Trophoblast cell (in vitro differentiated cells and primary cell): ENCODE measurements around the gene CTIF.

Experiments
- DNase-seq, 2 donors: peaks; one replicate each; pipeline ENCODE4 v3.0.0-alpha.2; 2016
- H2AFZ ChIP-seq: 2 replicates; pipeline ENCODE4 v1.6.1; 2013; ENCODE audit warnings: low read length, moderate library complexity, mild to moderate bottlenecking; ENCODE audit not compliant: insufficient read depth, poor library complexity
- H2AK5ac ChIP-seq: 2 replicates; pipeline ENCODE4 v1.6.1; 2013; ENCODE audit warnings: mild to moderate bottlenecking, low read length
- H2BK120ac ChIP-seq: 2 replicates; pipeline ENCODE4 v1.6.1; 2013; ENCODE audit warnings: low read length, mild to moderate bottlenecking, moderate library complexity; ENCODE audit not compliant: insufficient read depth, poor library complexity
- H2BK12ac ChIP-seq: 2 replicates; pipeline ENCODE4 v1.6.1; 2013; ENCODE audit warnings: mild to moderate bottlenecking, low read length, moderate library complexity
- H2BK5ac ChIP-seq: 2 replicates; pipeline ENCODE4 v1.6.1; 2013; ENCODE audit warnings: low read length, low read depth, moderate library complexity, mild to moderate bottlenecking; ENCODE audit not compliant: poor library complexity
- H3K14ac ChIP-seq: 2 replicates; pipeline ENCODE4 v1.6.1; 2013; ENCODE audit warnings: mild to moderate bottlenecking, low read length
- H3K18ac ChIP-seq: 2 replicates; pipeline ENCODE4 v1.6.1; 2013; ENCODE audit warnings: mild to moderate bottlenecking, low read length
- H3K23ac ChIP-seq: 2 replicates; pipeline ENCODE4 v1.6.1; 2013; ENCODE audit warnings: low read length
- H3K27ac ChIP-seq: 2 replicates; pipeline ENCODE4 v1.5.1; 2013; ENCODE audit warnings: low read depth, mild to moderate bottlenecking, inconsistent platforms, low read length, moderate library complexity
- H3K27me3 ChIP-seq: 2 replicates; pipeline ENCODE4 v1.6.1; 2013; ENCODE audit warnings: inconsistent platforms, mild to moderate bottlenecking, low read length, moderate library complexity; ENCODE audit not compliant: insufficient read depth
- H3K36me3 ChIP-seq, 2 experiments: 1 replicate in 1 of 2; 2 replicates in 1 of 2; pipeline ENCODE4 v1.6.1; 2013; ENCODE audit warnings: low read length in 2 of 2, mild to moderate bottlenecking in 2 of 2, moderate library complexity in 1 of 2; ENCODE audit not compliant: insufficient read depth in 2 of 2, control insufficient read depth in 1 of 2
- H3K4ac ChIP-seq: 2 replicates; pipeline ENCODE4 v1.6.1; 2013; ENCODE audit warnings: low read depth, mild to moderate bottlenecking, low read length, moderate library complexity
- H3K4me1 ChIP-seq, 2 experiments: 1 replicate in 1 of 2; 2 replicates in 1 of 2; pipeline ENCODE4 v1.6.1; 2013; ENCODE audit warnings: low read length in 2 of 2, mild to moderate bottlenecking in 2 of 2, moderate library complexity in 1 of 2; ENCODE audit not compliant: insufficient read depth in 2 of 2, control insufficient read depth in 1 of 2
- H3K4me2 ChIP-seq: 2 replicates; pipeline ENCODE4 v1.6.1; 2013; ENCODE audit warnings: inconsistent platforms, mild to moderate bottlenecking, low read length, moderate library complexity
- H3K4me3 ChIP-seq: 2 replicates; pipeline ENCODE4 v1.5.1; 2013; ENCODE audit warnings: mild to moderate bottlenecking, low read depth, low read length, inconsistent platforms
- H3K79me1 ChIP-seq: one replicate; pipeline ENCODE4 v1.6.1; 2013; ENCODE audit warnings: low read length
- H3K79me2 ChIP-seq: 2 replicates; pipeline ENCODE4 v1.6.1; 2013; ENCODE audit warnings: low read length, mild to moderate bottlenecking; ENCODE audit not compliant: control insufficient read depth, insufficient read depth, poor library complexity
- H3K9ac ChIP-seq: 2 replicates; pipeline ENCODE4 v1.6.1; 2013; ENCODE audit warnings: mild to moderate bottlenecking, low read length
- H3K9me3 ChIP-seq: 2 replicates; pipeline ENCODE4 v1.6.1; 2013; ENCODE audit warnings: low read depth, mild to moderate bottlenecking, control low read depth, inconsistent platforms, low read length; ENCODE audit not compliant: insufficient read depth
- H4K12ac ChIP-seq: 2 replicates; pipeline ENCODE4 v1.6.1; 2013; ENCODE audit warnings: low read depth, mild to moderate bottlenecking, low read length, moderate library complexity
- H4K8ac ChIP-seq: 2 replicates; pipeline ENCODE4 v1.6.1; 2013; ENCODE audit warnings: low read depth, mild to moderate bottlenecking, low read length, moderate library complexity
- H4K91ac ChIP-seq: one replicate; pipeline ENCODE4 v1.6.1; 2013; ENCODE audit warnings: low read depth, mild to moderate bottlenecking, low read length, moderate library complexity
- WGBS: extraction: QIAGEN DNeasy Blood & Tissue Kit; methylation state at CpG from one replicate; pipeline ENCODE4 v1.1.7; 2013; ENCODE audit warnings: missing lambda C conversion rate; ENCODE audit not compliant: insufficient read length, insufficient coverage; ENCODE audit errors: extremely low coverage; 5-methylcytosine and 5-hydroxymethylcytosine counted together

The CTIF gene

DNA sequence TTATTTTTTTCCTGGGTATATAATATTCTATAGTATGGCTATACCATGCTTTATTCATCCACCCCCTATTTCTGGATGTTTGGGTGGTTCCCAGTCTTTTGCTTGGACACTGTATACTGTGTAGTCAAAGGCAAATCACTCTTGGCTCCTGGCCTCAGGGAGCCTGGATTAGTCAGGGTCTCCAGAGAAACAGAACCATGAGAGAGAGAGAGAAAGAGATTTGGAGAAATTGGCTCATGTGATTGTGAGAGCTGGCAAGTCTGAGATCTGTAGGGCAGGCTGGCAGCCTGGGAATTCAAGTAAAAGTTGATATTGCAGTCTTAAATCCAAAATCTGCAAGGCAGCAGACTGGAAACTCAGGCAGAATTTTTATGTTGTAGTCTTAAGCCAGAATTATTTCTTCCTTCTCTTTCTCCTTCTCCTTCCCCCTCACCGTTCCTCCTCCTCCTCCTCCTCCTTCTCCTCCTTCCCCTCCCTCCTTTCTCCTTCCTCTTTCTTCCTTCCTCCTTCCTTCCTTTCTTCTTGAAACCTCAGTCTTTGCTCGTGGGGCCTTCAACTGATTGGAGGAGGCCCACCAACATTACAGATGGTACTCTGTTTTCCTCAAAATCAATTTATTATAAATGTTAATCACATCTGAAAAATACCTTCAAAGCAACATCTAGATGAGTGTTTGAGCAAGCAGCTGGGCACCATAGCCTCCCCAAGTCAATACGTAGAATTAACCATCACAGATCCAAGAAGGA is 33.0 kb downstream of the CTIF start:
- no peaks in the 10 kb centered on the region for H3K79me2 ChIP-seq
- no peak overlapping the region for H3K27ac ChIP-seq
- H3K9ac ChIP-seq, result no peak overlapping the region
- no peak overlapping the region for H2AFZ ChIP-seq
- H2BK5ac ChIP-seq, result no peak overlapping the region
- H3K4me3 ChIP-seq, result no peak overlapping the region
- H3K14ac ChIP-seq, result no peak overlapping the region
- no peak overlapping the region for H3K18ac ChIP-seq
- H3K27me3 ChIP-seq, result no peaks in the 10 kb centered on the region
- no peak overlapping the region for H4K12ac ChIP-seq
- no peak overlapping the region for H2AK5ac ChIP-seq
- DNase-seq, result no peak
- H3K9me3 ChIP-seq, result peaks cover 3% of the 10 kb centered on the region
- H2BK120ac ChIP-seq, result no peak overlapping the region
- no peaks in the 10 kb centered on the region for H3K4me1 ChIP-seq
- H2BK12ac ChIP-seq, result no peak overlapping the region
- no peak overlapping the region for H4K91ac ChIP-seq
- H3K4me2 ChIP-seq, result no peak overlapping the region
- WGBS, result no CpG with 5 or more reads among the region's 3 CpGs
- H4K8ac ChIP-seq, result no peak overlapping the region
- peaks cover 5 to 11% of the 10 kb centered on the region in 2 experiments for H3K36me3 ChIP-seq
- H3K4ac ChIP-seq, result no peak overlapping the region
- H3K79me1 ChIP-seq, result no peaks in the 10 kb centered on the region
- H3K23ac ChIP-seq, result no peak overlapping the region

GRCh38 chr18:48572402-48573126 is 33.7 kb downstream of the CTIF start:
- no CpG with 5 or more reads among the region's 10 CpGs for WGBS

GRCh38 chr18:48573632-48574283 is 34.9 kb downstream of the CTIF start:
- no peak overlapping the region for H2AFZ ChIP-seq
- H3K79me2 ChIP-seq, result no peaks in the 10 kb centered on the region
- H3K36me3 ChIP-seq, result peaks cover 5 to 17% of the 10 kb centered on the region in 2 experiments
- no peak overlapping the region for H2BK12ac ChIP-seq
- H2BK120ac ChIP-seq, result no peak overlapping the region
- H3K4me2 ChIP-seq, result no peak overlapping the region
- no peak overlapping the region for H3K18ac ChIP-seq
- no peaks in the 10 kb centered on the region for H3K9me3 ChIP-seq
- H3K9ac ChIP-seq, result no peak overlapping the region
- H2BK5ac ChIP-seq, result no peak overlapping the region
- no peak overlapping the region for H3K27ac ChIP-seq
- no peaks in the 10 kb centered on the region for H3K4me1 ChIP-seq
- H2AK5ac ChIP-seq, result no peak overlapping the region
- no peak overlapping the region for H4K8ac ChIP-seq
- peak in 1 of 2 donors; percentile 7 for DNase-seq
- no peak overlapping the region for H4K91ac ChIP-seq
- H3K14ac ChIP-seq, result no peak overlapping the region
- no peaks in the 10 kb centered on the region for H3K79me1 ChIP-seq
- no peak overlapping the region for H3K4me3 ChIP-seq
- no peak overlapping the region for H4K12ac ChIP-seq
- no peak overlapping the region for H3K4ac ChIP-seq
- H3K23ac ChIP-seq, result no peak overlapping the region
- no peaks in the 10 kb centered on the region for H3K27me3 ChIP-seq
- WGBS, result no CpG with 5 or more reads among the region's 14 CpGs

More at GRCh38 chr18:48572402-48573126, 33.7 kb downstream of the CTIF start:
- H3K4me3 ChIP-seq, result no peak overlapping the region
- H2BK120ac ChIP-seq, result no peak overlapping the region
- H4K12ac ChIP-seq, result no peak overlapping the region
- no peak overlapping the region for H2AK5ac ChIP-seq
- no peaks in the 10 kb centered on the region for H3K27me3 ChIP-seq
- H3K4ac ChIP-seq, result no peak overlapping the region
- no peak overlapping the region for H3K9ac ChIP-seq
- DNase-seq, result no peak
- no peak overlapping the region for H3K27ac ChIP-seq
- no peaks in the 10 kb centered on the region for H3K79me1 ChIP-seq
- no peak overlapping the region for H4K91ac ChIP-seq
- H2AFZ ChIP-seq, result no peak overlapping the region
- no peaks in the 10 kb centered on the region for H3K79me2 ChIP-seq
- peaks cover 5 to 15% of the 10 kb centered on the region in 2 experiments for H3K36me3 ChIP-seq
- no peak overlapping the region for H3K14ac ChIP-seq
- no peak overlapping the region for H3K4me2 ChIP-seq
- H3K4me1 ChIP-seq, result no peaks in the 10 kb centered on the region
- H2BK5ac ChIP-seq, result no peak overlapping the region
- no peak overlapping the region for H2BK12ac ChIP-seq
- H3K9me3 ChIP-seq, result peaks cover 2% of the 10 kb centered on the region
- H4K8ac ChIP-seq, result no peak overlapping the region
- no peak overlapping the region for H3K23ac ChIP-seq
- H3K18ac ChIP-seq, result no peak overlapping the region

DNA sequence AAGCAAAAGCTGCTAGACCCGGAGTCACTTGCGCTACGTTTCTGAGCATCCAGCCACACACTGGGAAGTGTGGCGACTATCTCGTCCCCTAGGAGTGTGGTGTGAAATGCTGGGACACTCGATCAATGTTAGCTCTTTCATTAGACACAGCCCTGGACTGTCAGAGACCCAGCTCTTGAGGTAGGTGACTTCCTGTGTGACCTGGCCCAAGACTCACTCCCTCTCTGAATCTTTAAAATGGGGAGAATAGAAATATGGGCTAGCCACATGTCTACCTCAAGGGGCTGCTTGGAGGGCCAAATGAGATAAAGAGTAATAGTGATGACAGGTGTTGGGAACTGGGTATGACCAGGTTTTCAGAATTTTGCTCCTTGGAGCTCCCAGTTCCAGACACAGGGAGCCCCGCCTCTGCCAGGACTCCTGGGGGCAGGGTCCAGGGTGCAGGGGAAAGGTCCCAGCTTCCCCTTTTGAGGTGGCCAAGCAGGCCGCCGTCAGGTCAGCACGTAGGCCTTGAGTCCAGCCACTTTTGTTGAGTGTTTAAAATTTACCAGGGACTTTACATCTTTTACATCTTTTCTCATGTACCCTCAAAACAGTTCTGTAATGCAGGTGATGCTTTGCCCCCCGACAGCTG is 36.0 kb downstream of the CTIF start:
- no peak overlapping the region for H3K14ac ChIP-seq
- no peak overlapping the region for H2BK12ac ChIP-seq
- DNase-seq, result no peak
- H2BK120ac ChIP-seq, result no peak overlapping the region
- no peaks in the 10 kb centered on the region for H3K9me3 ChIP-seq
- H4K12ac ChIP-seq, result no peak overlapping the region
- H3K36me3 ChIP-seq, result peaks cover 5 to 17% of the 10 kb centered on the region in 2 experiments
- no CpG with 5 or more reads among the region's 11 CpGs for WGBS
- no peaks in the 10 kb centered on the region for H3K79me1 ChIP-seq
- H3K27ac ChIP-seq, result no peak overlapping the region
- no peaks in the 10 kb centered on the region for H3K27me3 ChIP-seq
- H4K8ac ChIP-seq, result no peak overlapping the region
- no peak overlapping the region for H3K4ac ChIP-seq
- H3K4me1 ChIP-seq, result no peaks in the 10 kb centered on the region
- no peak overlapping the region for H3K9ac ChIP-seq
- no peak overlapping the region for H3K18ac ChIP-seq
- no peak overlapping the region for H3K23ac ChIP-seq
- H3K4me3 ChIP-seq, result no peak overlapping the region
- no peak overlapping the region for H2AFZ ChIP-seq
- H4K91ac ChIP-seq, result no peak overlapping the region
- no peaks in the 10 kb centered on the region for H3K79me2 ChIP-seq
- no peak overlapping the region for H2AK5ac ChIP-seq
- H3K4me2 ChIP-seq, result no peak overlapping the region
- H2BK5ac ChIP-seq, result no peak overlapping the region
